HuH-7 (cell line): ENCODE data around the gene SOD2.
"Not testable (repeated sequence)": the region's sequence is repeated elsewhere in the genome, so short reads cannot be mapped to it uniquely, and the experiment has no call there.

Source experiments
- DNase-seq: peaks from one replicate; pipeline ENCODE4 v3.0.0; 2011; ENCODE audit warnings: low spot score

The SOD2 gene

GRCh38 chr6:159693128-159693893, at the start of gene SOD2:
SOD2 (minus strand) TSS chr6:159693241; CDS start chr6:159693167, 74 bp downstream.
- DNase-seq: peak; percentile 83

- DNase-seq: no peak
Observed at GRCh38 chr6:159742165-159742564, 49.1 kb upstream of the SOD2 start.

GRCh38 chr6:159739341-159739740, 46.3 kb upstream of the SOD2 start:
- no peak for DNase-seq

- DNase-seq: no peak
Observed at GRCh38 chr6:159736908-159737307, 43.9 kb upstream of the SOD2 start.

- not testable (repeated sequence) for DNase-seq
Observed at GRCh38 chr6:159733395-159733794, 40.4 kb upstream of the SOD2 start.

- DNase-seq: not testable (repeated sequence)
Observed at GRCh38 chr6:159732550-159732949, 39.5 kb upstream of the SOD2 start.

GRCh38 chr6:159730332-159730676, 37.3 kb upstream of the SOD2 start:
- no peak for DNase-seq

GRCh38 chr6:159729598-159730331, 36.7 kb upstream of the SOD2 start:
- no peak for DNase-seq

GRCh38 chr6:159728531-159728964, 35.5 kb upstream of the SOD2 start:
- no peak for DNase-seq

- peak; percentile 64 for DNase-seq
Observed at GRCh38 chr6:159727717-159728445, 34.8 kb upstream of the SOD2 start.

GRCh38 chr6:159726918-159727716, 34.1 kb upstream of the SOD2 start, which contains the start of gene WTAP:
WTAP (plus strand) TSS chr6:159727506; CDS start chr6:159736266, 8,760 bp downstream.
- DNase-seq: peak; percentile 94

GRCh38 chr6:159726255-159726917, 33.3 kb upstream of the SOD2 start:
- peak; percentile 39 for DNase-seq

GRCh38 chr6:159725208-159725607, 32.2 kb upstream of the SOD2 start:
- not testable (repeated sequence) for DNase-seq

- DNase-seq: no peak
Observed at GRCh38 chr6:159724778-159725177, 31.7 kb upstream of the SOD2 start.

GRCh38 chr6:159723259-159723658, 30.2 kb upstream of the SOD2 start:
- DNase-seq: no peak

GRCh38 chr6:159722655-159723054, 29.6 kb upstream of the SOD2 start:
- no peak for DNase-seq

- DNase-seq: not testable (repeated sequence)
Observed at GRCh38 chr6:159721981-159722380, 28.9 kb upstream of the SOD2 start.

- DNase-seq: no peak
Observed at GRCh38 chr6:159720708-159721107, 27.7 kb upstream of the SOD2 start.

- no peak for DNase-seq
Observed at GRCh38 chr6:159719287-159719686, 26.2 kb upstream of the SOD2 start.

- DNase-seq: no peak
Observed at GRCh38 chr6:159718634-159719033, 25.6 kb upstream of the SOD2 start.
